GM10266 (cell line): ENCODE data around the gene TCEAL3.
"Not testable (repeated sequence)": the region's sequence is repeated elsewhere in the genome, so short reads cannot be mapped to it uniquely, and the experiment has no call there.

Experiments used
- DNase-seq: peaks from one replicate; pipeline ENCODE4 v3.0.0; 2012; ENCODE audit errors: extremely low spot score
- TF ChIP-seq, protein P1 (sequence below): IDR thresholded peaks from 2 replicates; pipeline ENCODE4 v1.5.1; 2012; ENCODE audit warnings: mild to moderate bottlenecking, low read depth; ENCODE audit not compliant: control insufficient read depth, insufficient read depth; ENCODE audit errors: missing control alignments

Gene TCEAL3

DNA sequence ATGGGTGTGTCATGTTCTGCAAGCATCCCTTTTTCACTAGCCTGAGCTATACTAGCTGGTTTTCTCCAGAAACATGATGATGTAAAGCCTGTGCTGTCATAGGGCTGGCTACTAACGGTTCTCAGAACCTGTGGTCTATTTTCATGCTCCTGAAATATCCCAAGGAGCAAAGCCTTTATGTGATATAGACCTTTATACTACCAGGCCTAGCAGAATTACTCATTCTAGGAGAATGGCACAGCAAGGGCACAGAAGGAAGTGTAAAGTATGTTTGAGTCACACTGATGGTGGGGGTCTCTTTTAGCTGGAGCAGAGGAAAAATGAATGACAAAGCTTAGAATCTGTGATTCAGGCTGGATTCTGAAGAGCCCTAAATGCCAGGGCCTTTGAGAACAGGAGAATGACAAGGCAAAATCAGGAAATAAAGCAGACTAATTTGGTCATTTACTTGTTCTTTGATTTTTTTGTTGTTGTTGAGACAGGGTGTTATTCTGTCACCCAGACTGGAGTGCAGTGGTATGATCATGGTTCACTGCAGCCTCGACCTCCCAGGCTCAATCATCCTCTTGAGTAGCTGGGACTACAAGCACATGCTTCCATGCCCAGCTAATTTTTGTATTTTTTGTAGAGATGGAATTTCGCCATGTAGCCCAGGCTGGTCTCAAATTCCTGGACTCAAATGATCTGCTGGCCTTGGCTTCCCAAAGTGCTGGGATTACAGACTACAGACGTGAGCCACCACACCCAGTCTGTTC is 32.8 kb downstream of the TCEAL3 start:
- DNase-seq, result no peak
- TF ChIP-seq, protein P1, sequence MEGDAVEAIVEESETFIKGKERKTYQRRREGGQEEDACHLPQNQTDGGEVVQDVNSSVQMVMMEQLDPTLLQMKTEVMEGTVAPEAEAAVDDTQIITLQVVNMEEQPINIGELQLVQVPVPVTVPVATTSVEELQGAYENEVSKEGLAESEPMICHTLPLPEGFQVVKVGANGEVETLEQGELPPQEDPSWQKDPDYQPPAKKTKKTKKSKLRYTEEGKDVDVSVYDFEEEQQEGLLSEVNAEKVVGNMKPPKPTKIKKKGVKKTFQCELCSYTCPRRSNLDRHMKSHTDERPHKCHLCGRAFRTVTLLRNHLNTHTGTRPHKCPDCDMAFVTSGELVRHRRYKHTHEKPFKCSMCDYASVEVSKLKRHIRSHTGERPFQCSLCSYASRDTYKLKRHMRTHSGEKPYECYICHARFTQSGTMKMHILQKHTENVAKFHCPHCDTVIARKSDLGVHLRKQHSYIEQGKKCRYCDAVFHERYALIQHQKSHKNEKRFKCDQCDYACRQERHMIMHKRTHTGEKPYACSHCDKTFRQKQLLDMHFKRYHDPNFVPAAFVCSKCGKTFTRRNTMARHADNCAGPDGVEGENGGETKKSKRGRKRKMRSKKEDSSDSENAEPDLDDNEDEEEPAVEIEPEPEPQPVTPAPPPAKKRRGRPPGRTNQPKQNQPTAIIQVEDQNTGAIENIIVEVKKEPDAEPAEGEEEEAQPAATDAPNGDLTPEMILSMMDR, result no peak

GRCh38 chrX:103644125-103644524 is 36.4 kb downstream of the TCEAL3 start:
- TF ChIP-seq, protein P1, result no peak
- DNase-seq, result no peak

DNA sequence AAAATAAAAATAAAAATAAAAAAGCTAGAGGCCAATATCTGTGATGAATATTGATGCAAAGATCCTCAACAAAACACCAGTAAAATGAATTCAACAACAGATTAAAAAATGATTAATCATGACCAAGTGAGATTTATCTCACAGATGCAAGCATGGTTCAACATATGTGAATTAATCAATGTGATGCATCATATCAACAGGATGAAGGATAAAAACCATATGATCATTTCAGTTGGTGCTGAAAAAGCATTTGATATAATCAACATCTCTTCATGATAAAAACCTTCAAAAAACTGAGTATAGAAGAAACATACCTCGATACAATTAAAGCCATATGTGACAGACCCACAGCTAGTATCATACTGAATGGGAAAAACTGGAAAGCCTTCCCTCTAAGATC is 39.9 kb downstream of the TCEAL3 start:
- TF ChIP-seq, protein P1, result no peak
- no peak for DNase-seq

DNA sequence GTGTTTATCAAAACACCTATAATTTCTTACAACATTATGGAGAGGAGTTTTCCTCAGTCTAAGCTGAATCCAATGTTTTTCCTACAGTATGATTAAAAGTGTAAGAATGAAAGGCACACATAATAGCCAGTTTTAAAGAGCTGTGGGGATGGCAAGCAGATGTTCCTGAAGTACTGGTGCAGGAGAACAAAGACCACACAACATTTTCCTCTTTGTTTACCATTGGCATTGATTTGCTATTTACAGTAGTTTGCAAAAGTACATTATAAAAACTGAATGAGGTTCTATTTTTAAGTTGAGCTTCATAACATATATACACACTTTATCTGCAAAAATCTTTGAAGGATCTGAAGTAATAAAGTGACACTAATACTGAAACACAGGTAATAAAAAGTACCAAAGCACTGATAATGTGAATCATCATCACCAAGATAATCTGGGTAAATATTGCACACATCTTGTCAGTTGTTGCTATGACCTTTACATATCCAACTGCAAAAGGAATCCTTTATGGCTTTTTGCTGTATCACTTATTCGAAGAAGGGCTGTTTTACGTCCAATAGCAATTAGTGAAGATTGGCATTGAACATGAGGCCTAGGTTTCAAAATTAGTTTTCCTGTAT is 43.5 kb downstream of the TCEAL3 start:
- no peak for DNase-seq
- TF ChIP-seq, protein P1, result no peak

DNA sequence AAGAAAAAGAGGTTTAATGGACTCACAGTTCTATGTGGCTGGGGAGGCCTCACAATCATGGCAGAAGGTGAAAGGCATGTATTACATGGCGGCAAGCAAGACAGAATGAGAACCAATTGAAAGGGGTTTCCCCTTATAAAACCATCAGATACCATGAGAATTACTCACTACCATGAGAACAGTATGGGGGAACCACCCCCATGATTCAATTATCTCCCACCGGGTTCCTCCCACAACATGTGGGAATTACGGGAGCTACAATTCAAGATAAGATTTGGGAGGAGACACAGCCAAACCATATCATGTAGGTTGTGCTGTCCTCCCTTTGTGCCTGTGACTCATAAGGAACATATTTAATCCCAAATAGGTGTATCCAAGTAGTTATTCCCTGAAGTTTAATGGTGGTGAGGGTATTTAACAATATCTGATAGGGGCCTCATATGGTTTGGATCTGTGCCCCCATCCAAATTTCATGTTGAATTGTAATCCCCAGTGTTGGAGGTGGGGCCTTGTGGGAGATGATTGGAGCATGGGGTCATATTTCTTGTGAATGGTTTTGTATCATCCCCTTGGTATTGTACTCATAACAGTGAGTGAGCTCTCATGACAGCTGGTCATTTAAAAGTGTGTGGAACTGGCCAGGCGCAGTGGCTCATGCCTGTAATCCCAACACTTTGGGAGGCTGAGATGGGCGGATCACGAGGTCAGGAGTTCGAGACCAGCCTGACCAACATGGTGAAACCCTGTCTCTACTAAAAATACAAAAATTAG is 47.7 kb downstream of the TCEAL3 start:
- not testable (repeated sequence) for DNase-seq

DNA sequence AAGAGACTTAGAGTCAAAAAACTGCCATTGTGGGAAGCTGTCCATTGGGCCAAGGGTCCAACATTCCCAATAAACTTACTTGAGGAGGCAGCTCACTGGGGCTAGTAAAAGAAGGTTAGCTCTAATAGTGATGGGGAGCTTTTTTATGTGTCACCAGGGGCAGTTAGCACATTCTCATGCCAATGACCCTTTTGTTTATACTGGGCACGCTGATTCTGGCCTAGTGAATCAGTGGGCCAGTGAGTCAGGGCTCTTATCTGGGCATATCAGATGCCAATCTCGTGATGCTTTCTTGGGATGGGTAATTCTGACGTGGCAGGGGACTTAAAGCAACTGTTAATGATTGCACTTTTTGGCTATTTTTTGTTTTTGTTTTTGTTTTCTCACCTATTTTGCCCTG is 48.9 kb downstream of the TCEAL3 start:
- DNase-seq, result no peak

DNA sequence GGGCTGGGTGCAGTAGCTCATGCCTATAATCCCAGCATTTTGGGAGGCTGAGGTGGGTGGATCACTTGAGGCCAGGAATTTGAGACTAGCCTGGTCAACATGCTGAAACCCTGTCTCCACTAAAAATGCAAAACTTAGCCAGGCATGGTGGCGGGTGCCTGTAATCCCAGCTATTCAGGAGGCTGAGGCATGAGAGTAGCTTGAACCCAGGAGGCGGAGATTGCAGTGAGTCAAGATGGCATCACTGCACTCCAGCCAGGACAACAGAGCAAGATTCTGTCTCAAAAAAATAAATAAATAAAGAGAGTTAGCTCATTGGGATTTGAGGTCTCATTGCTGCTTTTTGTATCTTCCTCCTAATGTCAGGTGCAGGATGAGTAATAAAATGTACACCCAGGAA is 49.3 kb downstream of the TCEAL3 start:
- DNase-seq, result not testable (repeated sequence)

More for the DNA sequence above, 48.9 kb downstream of the TCEAL3 start:
- TF ChIP-seq, protein P1, result no peak

GRCh38 chrX:103658681-103659433 is 51.1 kb downstream of the TCEAL3 start:
- TF ChIP-seq, protein P1, result no peak
- no peak for DNase-seq

DNA sequence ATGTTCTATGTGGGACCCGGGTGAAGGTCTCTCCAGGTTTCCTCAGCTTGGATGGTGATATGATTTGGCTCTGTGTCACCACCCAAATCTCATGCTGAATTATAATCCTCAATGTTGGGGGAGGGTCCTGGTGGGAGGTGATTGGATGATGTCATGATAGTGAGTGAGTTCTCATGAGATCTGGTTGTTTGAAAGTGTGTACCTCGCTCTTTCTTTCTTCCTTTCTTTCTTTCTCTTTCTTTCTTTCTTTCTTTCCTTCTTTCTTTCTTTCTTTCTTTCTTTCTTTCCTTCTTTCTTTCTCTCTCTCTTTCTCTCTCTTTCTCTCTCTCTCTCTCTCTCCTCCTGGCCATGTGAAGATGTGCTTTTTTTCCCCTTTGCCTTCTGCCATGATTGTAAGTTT is 51.7 kb downstream of the TCEAL3 start:
- DNase-seq, result not testable (repeated sequence)
